ENCODE data around the gene GYG2.
"Not testable (repeated sequence)": the region's sequence is repeated elsewhere in the genome, so short reads cannot be mapped to it uniquely, and the experiment has no call there.

GYG2 gene

GRCh38 chrX:2872671-2873277, 44.0 kb downstream of the GYG2 start:
- no peak for DNase-seq (ENCODE audit: low spot score)

- DNase-seq (ENCODE audit: low spot score) = no peak
Observed at GRCh38 chrX:2874222-2875135, 45.7 kb downstream of the GYG2 start.

GRCh38 chrX:2875136-2875481, 46.4 kb downstream of the GYG2 start:
- no peak for DNase-seq (ENCODE audit: low spot score)

- no peak for DNase-seq (ENCODE audit: low spot score)
Observed at GRCh38 chrX:2875798-2876399, 47.2 kb downstream of the GYG2 start.

- no peak for DNase-seq (ENCODE audit: low spot score)
Observed at GRCh38 chrX:2878563-2878962, 49.8 kb downstream of the GYG2 start.

GRCh38 chrX:2879670-2880069, 50.9 kb downstream of the GYG2 start:
- DNase-seq (ENCODE audit: low spot score) = no peak

GRCh38 chrX:2883770-2884169, 55.0 kb downstream of the GYG2 start:
- DNase-seq (ENCODE audit: low spot score) = no peak

DNA sequence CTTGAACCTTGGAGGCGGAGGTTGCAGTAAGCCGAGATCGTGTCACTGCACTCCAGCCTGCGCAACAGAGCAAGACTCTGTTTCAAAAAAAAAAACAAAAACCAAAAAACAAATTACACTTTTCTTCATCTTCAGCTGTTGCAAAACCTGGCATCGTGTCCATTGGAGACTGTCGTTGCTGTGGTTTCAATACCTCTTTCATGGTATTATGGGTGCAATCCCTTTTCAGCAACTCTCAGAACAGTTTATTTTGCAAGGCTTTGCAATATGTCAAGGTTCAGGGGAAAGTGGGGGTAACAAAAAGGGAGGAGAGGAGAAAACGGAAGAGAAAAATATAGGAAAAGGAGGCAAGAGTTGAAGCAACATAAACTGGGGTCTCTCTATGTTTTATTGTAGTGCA, 59.6 kb downstream of the GYG2 start:
- DNase-seq (ENCODE audit: low spot score) = no peak

DNA sequence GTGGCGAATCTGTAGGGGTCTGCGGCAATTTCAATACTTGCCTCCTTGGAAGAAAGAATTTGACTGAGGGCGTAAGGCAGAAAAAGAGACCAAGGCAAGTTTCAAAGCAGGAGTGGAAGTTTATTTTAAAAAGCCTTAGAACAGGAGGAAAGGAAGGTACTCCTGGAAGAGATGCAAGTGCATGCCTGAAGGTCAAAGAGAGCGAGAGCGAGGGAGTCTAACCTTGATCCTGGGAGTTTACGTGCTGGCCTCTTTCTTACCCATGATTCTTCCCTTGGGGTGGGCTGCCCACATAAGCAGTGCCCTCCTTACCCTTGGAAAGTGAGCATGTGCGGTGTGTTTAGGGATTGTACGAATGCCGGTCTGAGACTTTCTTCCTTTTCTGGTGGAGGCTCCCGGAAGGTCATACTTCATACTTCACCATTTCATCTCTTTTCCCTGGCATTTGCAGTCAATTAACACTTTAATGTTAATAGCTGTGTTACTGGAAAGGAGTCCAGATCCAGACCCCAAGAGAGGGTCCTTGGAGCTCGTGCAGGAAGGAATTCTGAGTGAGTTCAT, 60.4 kb downstream of the GYG2 start:
- no peak for DNase-seq (ENCODE audit: low spot score)

GRCh38 chrX:2889706-2890490, 61.2 kb downstream of the GYG2 start:
- DNase-seq (ENCODE audit: low spot score) = peak; percentile 58

DNA sequence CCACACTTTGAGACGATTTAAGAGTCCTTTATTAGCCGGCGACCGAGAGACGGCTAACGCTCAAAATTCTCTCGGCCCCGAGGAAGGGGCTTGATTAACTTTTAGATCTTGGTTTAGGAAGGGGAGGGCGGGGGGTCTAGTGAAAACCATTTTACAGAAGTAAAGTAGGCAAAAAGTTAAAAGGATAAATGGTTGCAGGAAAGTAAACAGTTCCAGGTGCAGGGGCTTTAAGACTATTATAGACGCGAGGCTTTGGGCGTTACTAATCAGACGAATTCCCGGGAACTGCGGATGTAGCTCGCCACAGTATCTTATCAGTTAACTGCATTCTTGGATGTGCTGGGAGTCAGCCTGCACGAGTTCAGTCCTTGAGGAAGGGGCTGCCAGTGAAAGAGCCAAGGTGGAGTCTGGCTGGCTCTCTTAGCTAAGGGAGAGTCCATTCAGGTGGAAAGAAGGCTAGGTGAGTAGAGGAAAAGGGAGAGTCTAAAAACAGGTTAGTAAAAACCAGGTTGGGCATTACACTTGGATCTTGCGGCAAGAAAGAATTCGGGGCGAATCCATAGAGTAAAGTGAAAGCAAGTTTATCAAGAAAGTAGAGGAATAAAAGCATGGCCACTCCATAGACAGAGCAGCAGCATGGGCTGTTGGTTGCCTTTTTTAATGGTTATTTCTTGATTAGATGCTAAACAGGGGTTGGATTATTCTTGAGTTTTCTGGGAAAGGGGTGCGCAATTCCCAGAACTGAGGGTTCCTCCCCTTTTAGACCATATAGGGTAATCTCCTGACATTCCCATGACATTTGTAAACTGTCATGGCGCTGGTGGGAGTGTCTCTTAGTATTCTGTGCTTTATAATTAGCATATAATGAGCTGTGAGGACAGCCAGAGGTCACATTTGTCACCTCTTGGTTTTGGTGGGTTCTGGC, 62.1 kb downstream of the GYG2 start:
- DNase-seq (ENCODE audit: low spot score) = not testable (repeated sequence)

- no peak for DNase-seq (ENCODE audit: low spot score)
Observed at GRCh38 chrX:2892816-2893215, 64.1 kb downstream of the GYG2 start.

- no peak for DNase-seq (ENCODE audit: low spot score)
Observed at GRCh38 chrX:2894885-2895292, 66.2 kb downstream of the GYG2 start.

DNA sequence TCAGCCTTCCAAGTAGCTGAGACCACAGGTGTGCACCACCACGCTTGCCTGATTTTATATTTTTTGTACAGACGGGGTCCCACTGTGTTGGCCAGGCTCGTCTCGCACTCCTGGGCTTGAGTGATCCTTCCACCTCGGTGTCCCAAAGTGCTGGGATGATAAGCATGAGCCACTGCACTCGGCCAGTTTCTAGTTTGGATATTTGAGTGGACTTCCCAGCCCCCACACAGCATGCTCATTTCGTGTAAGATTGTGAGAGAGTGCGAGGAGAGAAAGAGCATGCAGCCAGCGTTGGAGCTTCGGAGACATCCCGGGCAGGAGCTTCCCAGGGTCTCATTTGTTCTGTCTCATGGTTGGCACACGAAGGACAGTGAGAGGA, 68.6 kb downstream of the GYG2 start:
- DNase-seq (ENCODE audit: low spot score) = no peak

DNA sequence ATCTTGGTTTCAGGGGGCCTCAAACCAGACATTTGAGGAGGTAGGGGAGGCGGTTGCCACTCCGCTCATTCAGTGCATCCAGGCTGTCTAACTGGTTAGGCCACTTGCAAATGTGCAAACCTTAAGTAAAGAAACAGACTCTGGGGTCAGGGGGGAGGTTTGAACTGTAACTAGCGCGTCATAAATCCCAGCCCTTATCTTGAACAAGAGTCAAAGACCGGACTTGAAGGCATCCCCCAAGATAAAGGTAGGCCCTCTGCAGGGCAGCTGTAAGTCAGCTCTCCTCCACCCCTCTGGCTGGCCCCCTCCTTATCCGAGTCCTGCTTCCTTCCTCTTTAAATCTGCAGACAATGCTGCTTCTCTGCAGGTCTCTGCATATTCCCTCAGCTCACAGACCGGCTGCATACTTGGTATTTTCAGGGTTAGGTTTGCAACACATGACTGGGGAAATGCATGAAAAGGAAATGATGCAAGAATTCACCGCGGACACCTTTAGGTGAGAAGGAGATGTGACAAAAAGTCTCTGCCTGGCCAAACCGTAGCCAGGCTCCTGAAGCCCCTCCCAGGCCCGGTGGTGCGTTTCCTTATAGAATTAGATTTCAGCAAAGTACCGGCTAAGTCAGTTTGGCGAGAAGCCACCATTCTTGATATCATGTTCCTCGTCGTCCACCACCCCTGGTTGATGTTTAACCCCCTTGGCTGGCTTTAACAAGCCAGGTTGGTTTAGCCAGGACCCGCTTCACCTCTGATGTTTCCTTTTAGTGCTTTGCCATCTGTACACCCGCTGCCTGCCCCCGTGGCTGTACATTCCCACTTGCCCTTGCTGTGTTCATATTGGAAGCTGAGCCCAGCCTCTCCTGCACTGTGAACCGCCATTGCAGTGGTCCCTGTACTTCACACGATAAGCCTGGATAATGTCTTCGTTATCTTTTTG, 69.2 kb downstream of the GYG2 start:
- peak; percentile 65 for DNase-seq (ENCODE audit: low spot score)

DNA sequence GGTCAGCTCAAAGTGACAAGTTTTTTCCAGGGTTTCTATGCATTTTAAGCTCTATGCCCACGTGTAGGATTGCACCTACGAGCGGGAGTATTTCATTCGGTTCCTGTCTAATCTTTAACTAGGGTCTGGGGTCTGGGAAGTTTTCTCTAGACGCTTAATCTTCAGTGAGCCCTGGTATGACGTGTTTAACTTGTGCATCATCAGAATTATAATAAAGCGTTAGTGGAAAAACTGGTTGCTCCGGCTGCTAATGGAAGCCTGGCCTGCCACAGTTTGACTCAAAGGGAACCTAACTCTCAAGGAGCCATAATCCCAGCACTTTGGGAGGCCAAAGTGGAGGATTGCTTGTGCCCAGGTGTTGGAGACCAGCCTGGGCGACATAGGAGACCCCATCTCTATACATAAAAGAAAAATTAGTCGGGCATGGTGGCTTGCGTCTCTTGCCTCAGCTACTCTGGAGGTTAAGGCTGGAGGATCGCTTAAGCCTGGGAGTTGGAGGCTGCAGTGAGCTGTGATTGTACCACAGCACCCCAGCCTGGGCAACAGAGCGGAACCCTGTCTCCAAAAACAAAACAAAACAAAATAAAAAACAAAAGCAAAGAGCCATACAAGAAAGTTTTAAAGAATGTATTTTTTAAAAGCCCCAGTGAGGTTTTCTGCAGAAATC, 70.2 kb downstream of the GYG2 start:
- no peak for DNase-seq (ENCODE audit: low spot score)

- no peak for DNase-seq (ENCODE audit: low spot score)
Observed at GRCh38 chrX:2901367-2902036, 72.8 kb downstream of the GYG2 start.

DNA sequence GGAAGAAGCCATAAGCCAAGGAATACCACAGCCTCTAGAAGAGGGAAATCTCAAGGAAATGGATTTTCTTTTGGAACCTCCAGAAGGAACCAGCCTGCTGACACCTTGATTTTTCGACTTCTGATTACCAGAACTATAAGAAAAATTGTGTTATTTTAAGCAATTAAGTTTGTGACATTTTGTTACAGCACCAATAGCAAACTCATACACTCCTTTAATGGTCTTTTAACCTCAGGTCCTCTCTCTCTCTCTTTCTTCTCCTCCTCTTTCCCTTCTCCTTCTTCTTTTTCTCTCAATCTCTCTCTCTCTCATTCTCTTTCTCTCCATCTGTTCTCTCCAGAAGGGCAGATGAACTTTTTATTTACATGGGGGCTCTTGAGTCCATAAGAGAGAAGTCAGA, 74.1 kb downstream of the GYG2 start:
- DNase-seq (ENCODE audit: low spot score) = no peak

- no peak for DNase-seq (ENCODE audit: low spot score)
Observed at GRCh38 chrX:2903366-2903765, 74.6 kb downstream of the GYG2 start.

Data from ecto neural progenitor cell (in vitro differentiated cells).